Activated T-helper 1 cell treated with anti-CD3 and anti-CD28 coated beads, Interleukin-12 subunit alpha, Interleukin-12 subunit beta, Interleukin-2, Interleukin-4 antibody, amounts not matched to agents 30 ng/mL and 10 ng/mL and 1 ng/mL, durations not matched to agents 14 hours and 24 hours and 36 hours (primary cell): Measurements from ENCODE around the gene CPZ. TPM values are rescaled to one million over a fixed set of nuclear protein-coding genes. Genes with fewer than 3 reads are reported as not detected.
A peak's percentile ranks its signal among the peaks of the same experiment; 100 is the strongest.

ENCODE experiments used
- DNase-seq: peaks from one replicate; pipeline ENCODE4 v3.0.0; 2021; ENCODE audit warnings: low spot score
- H3K27ac Mint-ChIP-seq: one replicate; pipeline ENCODE4 v1.8.0; 2021; ENCODE audit warnings: mild to moderate bottlenecking, mixed read lengths
- H3K27me3 Mint-ChIP-seq: one replicate; pipeline ENCODE4 v1.8.0; 2022; ENCODE audit warnings: mild to moderate bottlenecking, moderate library complexity, mixed read lengths; ENCODE audit not compliant: insufficient read depth
- H3K36me3 Mint-ChIP-seq: one replicate; pipeline ENCODE4 v1.8.0; 2021; ENCODE audit warnings: low read depth, mixed read lengths
- H3K4me1 Mint-ChIP-seq: one replicate; pipeline ENCODE4 v1.8.0; 2021; ENCODE audit warnings: low read depth, mixed read lengths
- H3K4me3 Mint-ChIP-seq: one replicate; pipeline ENCODE4 v1.8.0; 2021; ENCODE audit warnings: mild to moderate bottlenecking, moderate library complexity, mixed read lengths
- H3K9me3 Mint-ChIP-seq: one replicate; pipeline ENCODE4 v1.8.0; 2021; ENCODE audit warnings: mixed read lengths
- intact Hi-C: fragments of 100-400 bp; cut with micrococcal nuclease; formaldehyde crosslinking; loops from one replicate; pipeline ENCODE4 v1.15.1; 2024
- total RNA-seq: library from RNA; stranded (reverse); gene quantifications from 2 replicates; pipeline ENCODE4 v1.2.3, GENCODE V29; 2022

The CPZ gene
- total RNA-seq, 1 donor from 2014 or later = not detected

GRCh38 chr4:8607603-8608481 lies 15.3 kb downstream of the CPZ start:
- Mint-ChIP-seq H3K27ac (no peak overlapping the region), H3K9me3 (no peaks in the 10 kb centered on the region), H3K4me1 (no peaks in the 10 kb centered on the region), H3K36me3 (no peaks in the 10 kb centered on the region), H3K4me3 (no peak overlapping the region), H3K27me3 (no peaks in the 10 kb centered on the region)
- peak; percentile 6 for DNase-seq
- intact Hi-C loops = no loop called here

GRCh38 chr4:8608714-8609391 lies 16.3 kb downstream of the CPZ start:
- intact Hi-C loops = no loop called here
- H3K27ac Mint-ChIP-seq = no peak overlapping the region

GRCh38 chr4:8609406-8609805 lies 16.8 kb downstream of the CPZ start:
- H3K9me3 Mint-ChIP-seq = no peaks in the 10 kb centered on the region
- H3K36me3 Mint-ChIP-seq = no peaks in the 10 kb centered on the region
- no peaks in the 10 kb centered on the region for H3K27me3 Mint-ChIP-seq
- H3K27ac Mint-ChIP-seq = no peak overlapping the region
- DNase-seq = no peak
- H3K4me3 Mint-ChIP-seq = no peak overlapping the region
- intact Hi-C loops = no loop called here
- no peaks in the 10 kb centered on the region for H3K4me1 Mint-ChIP-seq

More at GRCh38 chr4:8608714-8609391, 16.3 kb downstream of the CPZ start:
- DNase-seq = no peak
- H3K4me3 Mint-ChIP-seq = no peak overlapping the region
- H3K4me1 Mint-ChIP-seq = no peaks in the 10 kb centered on the region
- H3K27me3 Mint-ChIP-seq = no peaks in the 10 kb centered on the region
- H3K9me3 Mint-ChIP-seq = no peaks in the 10 kb centered on the region
- no peaks in the 10 kb centered on the region for H3K36me3 Mint-ChIP-seq

- no peaks in the 10 kb centered on the region for H3K4me1 Mint-ChIP-seq
- no peaks in the 10 kb centered on the region for H3K36me3 Mint-ChIP-seq
- H3K27me3 Mint-ChIP-seq = no peaks in the 10 kb centered on the region
- no peak overlapping the region for H3K27ac Mint-ChIP-seq
- H3K4me3 Mint-ChIP-seq = no peak overlapping the region
- DNase-seq = no peak
- intact Hi-C loops = no loop called here
- H3K9me3 Mint-ChIP-seq = no peaks in the 10 kb centered on the region
Measured at GRCh38 chr4:8609824-8610350, 17.3 kb downstream of the CPZ start.

- no peaks in the 10 kb centered on the region for H3K9me3 Mint-ChIP-seq
- H3K4me1 Mint-ChIP-seq = no peaks in the 10 kb centered on the region
- no peak overlapping the region for H3K27ac Mint-ChIP-seq
- DNase-seq = no peak
- H3K4me3 Mint-ChIP-seq = no peak overlapping the region
- no peaks in the 10 kb centered on the region for H3K36me3 Mint-ChIP-seq
- intact Hi-C loops = no loop called here
- H3K27me3 Mint-ChIP-seq = no peaks in the 10 kb centered on the region
Measured at GRCh38 chr4:8610858-8611616, 18.5 kb downstream of the CPZ start.

- no peak overlapping the region for H3K27ac Mint-ChIP-seq
- H3K4me3 Mint-ChIP-seq = no peak overlapping the region
- no peaks in the 10 kb centered on the region for H3K27me3 Mint-ChIP-seq
- intact Hi-C loops = no loop called here
- H3K36me3 Mint-ChIP-seq = no peaks in the 10 kb centered on the region
- DNase-seq = no peak
- H3K9me3 Mint-ChIP-seq = no peaks in the 10 kb centered on the region
- H3K4me1 Mint-ChIP-seq = no peaks in the 10 kb centered on the region
Measured at GRCh38 chr4:8612646-8613045, 20.1 kb downstream of the CPZ start.

GRCh38 chr4:8613421-8614364 lies 21.1 kb downstream of the CPZ start:
- H3K36me3 Mint-ChIP-seq = no peaks in the 10 kb centered on the region
- H3K4me3 Mint-ChIP-seq = no peak overlapping the region
- H3K9me3 Mint-ChIP-seq = no peaks in the 10 kb centered on the region
- no peaks in the 10 kb centered on the region for H3K4me1 Mint-ChIP-seq
- no peaks in the 10 kb centered on the region for H3K27me3 Mint-ChIP-seq
- intact Hi-C loops = no loop called here
- no peak for DNase-seq
- no peak overlapping the region for H3K27ac Mint-ChIP-seq

- Mint-ChIP-seq H3K9me3 (no peaks in the 10 kb centered on the region), H3K36me3 (no peaks in the 10 kb centered on the region), H3K27ac (no peak overlapping the region), H3K27me3 (no peaks in the 10 kb centered on the region), H3K4me1 (no peaks in the 10 kb centered on the region), H3K4me3 (no peak overlapping the region)
- intact Hi-C loops = no loop called here
- DNase-seq = no peak
Measured at GRCh38 chr4:8614365-8615193, 22.0 kb downstream of the CPZ start.

GRCh38 chr4:8615366-8615765 lies 22.8 kb downstream of the CPZ start:
- H3K36me3 Mint-ChIP-seq = no peaks in the 10 kb centered on the region
- H3K27ac Mint-ChIP-seq = no peak overlapping the region
- no peak for DNase-seq
- H3K4me1 Mint-ChIP-seq = no peaks in the 10 kb centered on the region
- intact Hi-C loops = no loop called here
- no peaks in the 10 kb centered on the region for H3K27me3 Mint-ChIP-seq
- no peak overlapping the region for H3K4me3 Mint-ChIP-seq
- H3K9me3 Mint-ChIP-seq = no peaks in the 10 kb centered on the region

- Mint-ChIP-seq H3K4me1 (no peaks in the 10 kb centered on the region), H3K4me3 (no peak overlapping the region), H3K36me3 (no peaks in the 10 kb centered on the region), H3K27me3 (no peaks in the 10 kb centered on the region), H3K9me3 (no peaks in the 10 kb centered on the region), H3K27ac (no peak overlapping the region)
- DNase-seq = no peak
- intact Hi-C loops = no loop called here
Measured at GRCh38 chr4:8615921-8616787, 23.6 kb downstream of the CPZ start.

GRCh38 chr4:8616831-8617230 lies 24.3 kb downstream of the CPZ start:
- Mint-ChIP-seq H3K4me3 (no peak overlapping the region), H3K27me3 (no peaks in the 10 kb centered on the region), H3K27ac (no peak overlapping the region), H3K9me3 (no peaks in the 10 kb centered on the region), H3K4me1 (no peaks in the 10 kb centered on the region), H3K36me3 (no peaks in the 10 kb centered on the region)
- intact Hi-C loops = no loop called here
- DNase-seq = no peak
